GM10266 (cell line): ENCODE measurements around the gene GRWD1.
"Not testable (repeated sequence)": the region's sequence is repeated elsewhere in the genome, so short reads cannot be mapped to it uniquely, and the experiment has no call there.

Experiments
- DNase-seq: peaks from one replicate; pipeline ENCODE4 v3.0.0; 2012; ENCODE audit errors: extremely low spot score
- CTCF ChIP-seq: IDR thresholded peaks from 2 replicates; pipeline ENCODE4 v1.5.1; 2012; ENCODE audit warnings: mild to moderate bottlenecking, low read depth; ENCODE audit not compliant: control insufficient read depth, insufficient read depth; ENCODE audit errors: missing control alignments

Gene GRWD1

DNA sequence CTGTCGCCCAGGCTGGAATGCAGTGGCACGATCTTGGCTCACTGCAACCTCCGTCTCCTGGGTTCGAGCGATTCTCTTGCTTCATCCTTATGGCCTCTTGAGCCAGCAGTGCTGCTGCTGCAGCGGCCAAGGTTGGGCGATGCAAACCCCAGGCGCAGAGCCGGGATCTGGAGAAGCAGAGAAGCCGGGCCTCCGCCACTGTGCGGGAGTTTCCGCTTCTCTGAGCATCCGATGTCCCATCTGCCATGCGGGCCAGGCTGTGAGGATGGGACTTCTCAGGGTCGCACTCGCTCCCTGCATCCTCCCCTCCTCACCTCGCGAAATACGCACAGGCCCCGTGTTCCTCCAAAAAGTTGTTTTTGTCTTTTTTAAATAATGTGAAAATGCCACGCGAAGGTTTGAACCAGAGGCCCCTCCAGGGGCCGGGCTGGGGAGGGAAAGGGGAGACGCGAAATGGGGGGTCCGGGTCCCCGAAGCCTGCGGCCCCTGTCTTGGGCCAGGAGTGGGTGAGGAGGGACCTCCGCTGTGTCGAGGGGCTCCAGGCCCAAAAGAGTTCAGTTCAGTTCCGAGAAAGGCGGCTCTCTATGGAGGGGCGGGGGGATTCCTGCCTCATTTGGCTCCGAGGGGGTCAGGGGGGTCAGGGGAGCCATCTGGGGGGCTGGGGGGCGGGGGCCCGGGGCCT is 39.3 kb downstream of the GRWD1 start:
- no peak for TF ChIP-seq CTCF
- no peak for DNase-seq

DNA sequence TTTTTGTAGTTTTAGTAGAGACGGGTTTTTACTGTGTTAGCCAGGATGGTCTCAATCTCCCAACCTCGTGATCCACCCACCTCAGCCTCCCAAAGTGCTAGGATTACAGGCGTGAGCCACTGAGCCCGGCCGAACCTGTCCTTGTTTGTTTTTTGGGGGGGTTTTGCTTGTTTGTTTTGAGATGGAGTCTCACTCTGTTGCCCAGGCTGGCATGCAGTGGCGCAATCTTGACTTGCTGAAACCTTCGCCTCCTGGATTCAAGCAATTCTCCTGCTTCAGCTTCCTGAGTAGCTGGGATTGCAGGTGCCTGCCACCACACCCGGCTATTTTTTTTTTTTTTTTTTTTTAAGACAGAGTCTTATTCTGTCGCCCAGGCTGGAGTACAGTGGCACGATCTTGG is 40.9 kb downstream of the GRWD1 start:
- DNase-seq, result not testable (repeated sequence)

- TF ChIP-seq CTCF, result no peak
- no peak for DNase-seq
Observed at GRCh38 chr19:48487544-48487943, 41.8 kb downstream of the GRWD1 start.

GRCh38 chr19:48487948-48488347 is 42.2 kb downstream of the GRWD1 start:
- no peak for TF ChIP-seq CTCF
- no peak for DNase-seq

GRCh38 chr19:48488478-48488877 is 42.7 kb downstream of the GRWD1 start:
- not testable (repeated sequence) for DNase-seq

DNA sequence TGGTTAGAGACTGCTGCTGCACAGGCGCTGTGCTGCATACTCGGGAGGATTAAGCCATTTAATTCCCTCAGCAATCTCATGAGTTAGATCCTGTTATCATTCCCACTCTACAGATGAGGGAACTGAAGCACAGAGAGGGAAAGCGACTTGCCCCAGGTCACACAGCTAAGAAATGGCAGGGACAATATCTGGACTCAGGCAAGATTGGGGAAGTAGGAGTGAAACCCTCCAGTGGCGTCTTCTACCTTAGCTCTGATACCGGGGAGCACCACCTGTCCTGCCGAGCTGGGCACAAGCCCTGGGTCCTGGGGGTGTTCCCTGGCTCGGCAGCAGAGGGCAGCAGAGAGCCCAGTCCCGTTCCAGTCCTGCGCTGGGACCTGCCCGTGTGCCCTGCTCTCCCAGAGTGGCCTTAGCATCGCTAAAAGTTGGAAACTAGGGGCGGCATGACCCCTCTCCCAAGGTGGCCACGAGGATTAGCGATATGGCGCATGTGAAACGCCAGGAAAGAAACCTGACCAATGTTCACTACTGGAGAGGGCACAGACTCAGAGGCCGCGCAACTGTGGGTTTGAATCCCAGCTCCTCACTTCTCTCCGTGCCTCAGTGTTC is 43.9 kb downstream of the GRWD1 start:
- peak; percentile 94 for TF ChIP-seq CTCF
- DNase-seq, result peak; percentile 89

GRCh38 chr19:48490981-48491792 is 45.4 kb downstream of the GRWD1 start:
- TF ChIP-seq CTCF, result no peak
- peak; percentile 95 for DNase-seq

GRCh38 chr19:48491793-48492123 is 46.0 kb downstream of the GRWD1 start:
- TF ChIP-seq CTCF, result no peak
- DNase-seq, result no peak
